H1 (cell line): Measurements from ENCODE around the gene EIF4E1B. TPM values are rescaled to one million over a fixed set of nuclear protein-coding genes. Genes with fewer than 3 reads are reported as not detected.

ENCODE experiments used
- CTCF ChIA-PET: fragments of 300-600 bp; sonication (Branson Sonifier 250); formaldehyde crosslinking; loops from one replicate; lab custom pipeline; 2021; ENCODE audit not compliant: partially characterized antibody; lab: Charles Lee
- POLR2A ChIA-PET: fragments of 300-600 bp; sonication (Branson Sonifier 250); formaldehyde crosslinking; loops from one replicate; lab custom pipeline; 2021; ENCODE audit warnings: inconsistent platforms; ENCODE audit not compliant: partially characterized antibody; lab: Charles Lee
- DNase-seq, 2 experiments: peaks; one replicate each; pipeline versions ENCODE4 v3.0.0 to v3.0.0-alpha.2; 2010 to 2022; ENCODE audit warnings: low spot score in 2 of 2, low read depth in 1 of 2, mixed read lengths in 1 of 2
- FAIRE-seq: peaks from 2 replicates; lab custom pipeline; 2011; peaks lifted over from hg19 to GRCh38; lab: Jason Lieb, UNC
- H2AFZ ChIP-seq: 2 replicates; pipeline ENCODE4 v1.8.1; 2012; ENCODE audit warnings: low read length, inconsistent platforms
- H2AK5ac ChIP-seq: 2 replicates; pipeline ENCODE4 v1.6.1; 2013; ENCODE audit warnings: low read depth, low read length
- H2BK120ac ChIP-seq: replicated peaks from 2 replicates; pipeline ENCODE3; 2013; ENCODE audit warnings: low read depth, low read length, inconsistent platforms
- H2BK12ac ChIP-seq: 2 replicates; pipeline ENCODE4 v1.6.1; 2013; ENCODE audit warnings: low read depth, low read length
- H2BK15ac ChIP-seq: 2 replicates; pipeline ENCODE4 v1.6.1; 2013; ENCODE audit warnings: low read length
- H2BK20ac ChIP-seq: 2 replicates; pipeline ENCODE4 v1.6.1; 2013; ENCODE audit warnings: low read length
- H2BK5ac ChIP-seq: 2 replicates; pipeline ENCODE4 v1.6.1; 2013; ENCODE audit warnings: low read depth, low read length
- H3K14ac ChIP-seq: 2 replicates; pipeline ENCODE4 v1.6.1; 2013; ENCODE audit warnings: inconsistent platforms; ENCODE audit not compliant: insufficient read length
- H3K18ac ChIP-seq: 2 replicates; pipeline ENCODE4 v1.6.1; 2013; ENCODE audit warnings: low read length; ENCODE audit errors: extremely low read depth
- H3K23ac ChIP-seq: 2 replicates; pipeline ENCODE4 v1.6.1; 2013; ENCODE audit warnings: inconsistent platforms; ENCODE audit not compliant: insufficient read length
- H3K23me2 ChIP-seq: 2 replicates; pipeline ENCODE4 v1.6.1; 2013; ENCODE audit warnings: low read depth, low read length
- H3K27ac ChIP-seq: 2 replicates; pipeline ENCODE4 v1.6.1; 2011; ENCODE audit warnings: low read depth, low read length, inconsistent platforms
- H3K27me3 ChIP-seq, 4 experiments: replicated peaks in 1 of 4; 1 replicate in 1 of 4; 2 replicates in 3 of 4; pipeline versions ENCODE4 v1.6.1 to v1.8.1; 2011 to 2013; ENCODE audit warnings: low read length in 3 of 4, mild to moderate bottlenecking in 3 of 4, inconsistent platforms in 2 of 4, mixed read lengths in 2 of 4, moderate library complexity in 1 of 4; ENCODE audit not compliant: control insufficient read depth in 3 of 4, insufficient read depth in 3 of 4; ENCODE audit errors: extremely low read depth in 1 of 4
- H3K36me3 ChIP-seq, 4 experiments: 2 replicates each; pipeline versions ENCODE4 v1.6.1 to v1.8.1; 2011 to 2013; ENCODE audit warnings: mild to moderate bottlenecking in 4 of 4, low read length in 3 of 4, moderate library complexity in 2 of 4, control low read depth in 1 of 4, inconsistent platforms in 1 of 4; ENCODE audit not compliant: insufficient read depth in 4 of 4, control insufficient read depth in 2 of 4
- H3K4ac ChIP-seq: replicated peaks from 2 replicates; pipeline ENCODE3; 2013; ENCODE audit warnings: low read length, low read depth, mixed read lengths, inconsistent platforms; ENCODE audit not compliant: insufficient read length
- H3K4me1 ChIP-seq, 4 experiments: replicated peaks in 1 of 4; 1 replicate in 1 of 4; 2 replicates in 3 of 4; pipeline versions ENCODE4 v1.6.1 to v1.8.1; 2011 to 2013; ENCODE audit warnings: low read length in 3 of 4, inconsistent platforms in 2 of 4, mixed read lengths in 1 of 4; ENCODE audit not compliant: insufficient read depth in 4 of 4, control insufficient read depth in 3 of 4
- H3K4me2 ChIP-seq, 2 experiments: 2 replicates each; pipeline versions ENCODE4 v1.6.1 to v1.8.1; 2011 to 2013; ENCODE audit warnings: low read depth in 2 of 2, low read length in 2 of 2, control low read depth in 1 of 2, inconsistent platforms in 1 of 2, mild to moderate bottlenecking in 1 of 2; ENCODE audit not compliant: insufficient read depth in 1 of 2
- H3K4me3 ChIP-seq, 4 experiments: fragments of 200-600, 300-600 bp in 1 of 4; sonication (generic), shearing (Covaris generic), sonication (Bioruptor Twin) in 1 of 4; 2 replicates each; pipeline versions ENCODE4 v1.5.1 to v1.8.1; 2011 to 2016; ENCODE audit warnings: low read length in 4 of 4, low read depth in 3 of 4, control low read depth in 2 of 4, inconsistent platforms in 2 of 4, mild to moderate bottlenecking in 2 of 4, mixed read lengths in 1 of 4, moderate library complexity in 1 of 4; ENCODE audit not compliant: insufficient read depth in 2 of 4; ENCODE audit errors: extremely low read depth in 1 of 4
- H3K56ac ChIP-seq: replicated peaks from 2 replicates; pipeline ENCODE3; 2013; ENCODE audit warnings: low read depth, mild to moderate bottlenecking, mixed read lengths, low read length, inconsistent platforms; ENCODE audit not compliant: insufficient read length
- H3K79me1 ChIP-seq: 2 replicates; pipeline ENCODE4 v1.6.1; 2013; ENCODE audit warnings: low read depth, low read length, control low read depth
- H3K79me2 ChIP-seq, 2 experiments: 2 replicates each; pipeline versions ENCODE4 v1.6.1 to v1.8.1; 2012 to 2013; ENCODE audit warnings: low read length in 2 of 2, mild to moderate bottlenecking in 2 of 2, inconsistent platforms in 1 of 2; ENCODE audit not compliant: insufficient read depth in 2 of 2, control insufficient read depth in 1 of 2
- H3K9ac ChIP-seq, 4 experiments: replicated peaks in 1 of 4; 1 replicate in 1 of 4; 2 replicates in 3 of 4; pipeline versions ENCODE4 v1.6.1 to v1.8.1; 2011 to 2013; ENCODE audit warnings: low read depth in 3 of 4, low read length in 3 of 4, control low read depth in 2 of 4, mild to moderate bottlenecking in 2 of 4, moderate library complexity in 2 of 4, inconsistent platforms in 1 of 4; ENCODE audit errors: extremely low read depth in 1 of 4
- H3K9me3 ChIP-seq, 2 experiments: 2 replicates each; pipeline versions ENCODE4 v1.6.1 to v1.8.1; 2012 to 2013; ENCODE audit warnings: mild to moderate bottlenecking in 2 of 2, moderate library complexity in 2 of 2, control low read depth in 1 of 2, inconsistent platforms in 1 of 2, low read depth in 1 of 2, low read length in 1 of 2, mixed read lengths in 1 of 2; ENCODE audit not compliant: insufficient read depth in 2 of 2
- H4K20me1 ChIP-seq, 2 experiments: replicated peaks in 1 of 2; 2 replicates each; pipeline versions ENCODE3 to v1.8.1; 2011 to 2013; ENCODE audit warnings: inconsistent platforms in 2 of 2, low read length in 2 of 2, mild to moderate bottlenecking in 1 of 2; ENCODE audit not compliant: insufficient read depth in 2 of 2, control insufficient read depth in 1 of 2
- H4K5ac ChIP-seq: 2 replicates; pipeline ENCODE4 v1.6.1; 2013; ENCODE audit warnings: low read length, low read depth, mixed read lengths, inconsistent platforms; ENCODE audit not compliant: insufficient read length
- H4K8ac ChIP-seq: 2 replicates; pipeline ENCODE4 v1.8.0; 2013; ENCODE audit warnings: mild to moderate bottlenecking, moderate library complexity, low read length, inconsistent platforms; ENCODE audit not compliant: insufficient read depth; ENCODE audit errors: extremely low read depth
- H4K91ac ChIP-seq: replicated peaks from 2 replicates; pipeline ENCODE3; 2013; ENCODE audit warnings: low read length, mixed read lengths, inconsistent platforms; ENCODE audit not compliant: insufficient read length
- CEBPB ChIP-seq: IDR thresholded peaks from 2 replicates; pipeline ENCODE4 v1.6.1; 2012; ENCODE audit warnings: low read depth, low read length
- CREB1 ChIP-seq: IDR thresholded peaks from 2 replicates; pipeline ENCODE4 v1.6.1; 2012; ENCODE audit warnings: inconsistent platforms
- EZH2 ChIP-seq: fragments of 200-600 bp; sonication (generic); IDR thresholded peaks from 2 replicates; pipeline ENCODE4 v1.7.1; 2012; ENCODE audit warnings: low read depth, mild to moderate bottlenecking, moderate library complexity, low read length, inconsistent platforms; ENCODE audit not compliant: severe bottlenecking
- KDM5A ChIP-seq: fragments of 200-600 bp; IDR thresholded peaks from 2 replicates; pipeline ENCODE4 v1.7.1; 2012; ENCODE audit warnings: mild to moderate bottlenecking, low read length, inconsistent platforms, mixed read lengths
- SP4 ChIP-seq: IDR thresholded peaks from 2 replicates; pipeline ENCODE4 v1.6.1; 2012; ENCODE audit warnings: low read length, inconsistent platforms
- WGBS, 2 experiments: shearing (Covaris generic) in 1 of 2; methylation state at CpG; one replicate each; pipeline versions ENCODE4 v1.1.6 to v1.1.7; 2013 to 2015; ENCODE audit warnings: low lambda C conversion rate in 2 of 2, mixed read lengths in 2 of 2, inconsistent platforms in 1 of 2, low coverage in 1 of 2, missing lambda C conversion rate in 1 of 2; ENCODE audit not compliant: insufficient replicate concordance in 2 of 2, insufficient coverage in 1 of 2, insufficient read length in 1 of 2; ENCODE audit errors: extremely low coverage in 1 of 2, missing lambda C conversion rate in 1 of 2; 5-methylcytosine and 5-hydroxymethylcytosine counted together
- polyA plus RNA-seq, 7 experiments: library from polyadenylated mRNA; depleted of rRNA in 3 of 7; stranded (reverse) in 5 of 7; unstranded in 2 of 7; fragments of >200 nt in 5 of 7; fragments of 200-250 nt in 2 of 7; gene quantifications; 1 replicate in 5 of 7; 2 replicates in 1 of 7; 4 replicates in 1 of 7; pipeline versions ENCODE4 v1.2.1 to v1.2.3, GENCODE V29; 2011 to 2013; ENCODE audit warnings: missing spikeins in 2 of 7, mixed read lengths in 2 of 7
- total RNA-seq: library from RNA; stranded (reverse); fragmentation: NEBNext Ultra II Directional; extraction: Animal tissue kit (Norgen Biotek cat#: 25700); gene quantifications from 2 replicates; pipeline ENCODE4 v1.2.1, GENCODE V29; 2021
- TF ChIP-seq, protein P1 (sequence below): IDR thresholded peaks from 2 replicates; pipeline ENCODE4 v1.6.1; 2012; ENCODE audit warnings: inconsistent platforms

The EIF4E1B gene
- total and polyA plus RNA-seq, 2 of the 8 experiments (the other 6 are each of a cell fraction or from before 2014, with no cell fraction given), result 0.97 to 1.3 TPM

DNA sequence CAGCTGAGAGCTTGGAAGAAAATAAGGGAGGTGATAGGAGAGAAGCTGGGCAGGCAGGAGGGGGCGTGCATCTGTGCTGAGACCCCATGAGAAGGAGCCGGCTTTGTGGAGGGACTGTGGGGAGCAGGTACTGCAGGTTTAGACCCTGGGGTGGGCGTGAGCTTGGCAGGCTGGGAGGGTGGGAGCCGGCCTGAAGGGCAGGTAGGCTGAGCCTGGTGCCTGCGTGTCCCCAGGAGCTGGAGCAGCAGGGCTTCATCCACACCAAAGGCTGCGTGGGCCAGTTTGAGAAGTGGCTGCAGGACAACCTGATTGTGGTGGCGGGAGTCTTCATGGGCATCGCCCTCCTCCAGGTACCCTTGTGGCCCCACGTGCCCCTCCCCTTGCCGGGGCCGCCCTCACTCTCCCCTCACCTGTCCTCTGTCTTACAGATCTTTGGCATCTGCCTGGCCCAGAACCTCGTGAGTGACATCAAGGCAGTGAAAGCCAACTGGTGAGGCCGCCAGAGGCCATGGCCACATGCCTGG is 26.1 kb downstream of the EIF4E1B start:
- Histone ChIP-seq H3K27me3 (no peaks in the 10 kb centered on the region), H3K4me3 (no peak overlapping the region), H3K9me3 (no peaks in the 10 kb centered on the region), H3K79me2 (peaks cover 0 to under 1% of the 10 kb centered on the region in 2 experiments; a peak in 1 of 4 replicates), H2AK5ac (no peak overlapping the region), H3K23ac (no peak overlapping the region), H3K4me1 (peaks cover 0 to 3% (median 3%) of the 10 kb centered on the region in 4 experiments; a peak in 5 of 7 replicates), H2BK12ac (no peak overlapping the region), H3K14ac (no peak overlapping the region), H4K20me1 (peaks cover 0 to 7% of the 10 kb centered on the region in 2 experiments), H2BK15ac (no peak overlapping the region), H3K56ac (no peak overlapping the region), H2BK5ac (no peak overlapping the region), H3K27ac (no peak overlapping the region), H3K9ac (no peak overlapping the region), H3K79me1 (no peaks in the 10 kb centered on the region; the same call in 1 of the 2 replicates), H3K18ac (no peak overlapping the region), H3K4me2 (no peak overlapping the region), H4K5ac (no peak overlapping the region), H2BK20ac (no peak overlapping the region), H3K4ac (no peak overlapping the region), H2AFZ (no peak overlapping the region), H3K23me2 (peaks cover 4% of the 10 kb centered on the region; the same call in 1 of the 2 replicates), H4K91ac (no peak overlapping the region), H3K36me3 (peaks cover 0 to 6% (median 2%) of the 10 kb centered on the region in 4 experiments; a peak in 3 of 8 replicates), H2BK120ac (no peak overlapping the region), H4K8ac (no peak overlapping the region)
- FAIRE-seq (no peak), DNase-seq (no peak)
- CTCF ChIA-PET, result interaction anchor here (0.8 to 35.1 kb wide), 14 partner anchors 12 to 455 kb away, joined by 3 to 859 read pairs (median 12); partner anchors contain the start of genes EIF4E1B and SNCB
- WGBS, 2 experiments, result 82% methylated on average over 12 of the region's 13 CpGs; no CpG with 5 or more reads in 1 of the 2 experiments
- POLR2A ChIA-PET, result interaction anchor here (0.9 to 1.4 kb wide), 2 partner anchors 21 to 31 kb away, joined by 3 read pairs; no protein-coding TSS in a partner anchor
- TF ChIP-seq, protein P1, sequence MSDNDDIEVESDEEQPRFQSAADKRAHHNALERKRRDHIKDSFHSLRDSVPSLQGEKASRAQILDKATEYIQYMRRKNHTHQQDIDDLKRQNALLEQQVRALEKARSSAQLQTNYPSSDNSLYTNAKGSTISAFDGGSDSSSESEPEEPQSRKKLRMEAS, result no peak
- TF ChIP-seq EZH2, result no peak
- TF ChIP-seq CREB1, result no peak
- TF ChIP-seq SP4, result no peak
- no peak for TF ChIP-seq KDM5A
- no peak for TF ChIP-seq CEBPB
